ENCODE data around the gene SCN1B. TPM values are rescaled to one million over a fixed set of nuclear protein-coding genes. Genes with fewer than 3 reads are reported as not detected.

Gene SCN1B
- total and polyA plus RNA-seq, 10 of the 15 experiments (the other 5 are each of a cell fraction or from before 2014, with no cell fraction given), result 0.04 to 0.54 (median 0.11) TPM; not detected in 3

DNA sequence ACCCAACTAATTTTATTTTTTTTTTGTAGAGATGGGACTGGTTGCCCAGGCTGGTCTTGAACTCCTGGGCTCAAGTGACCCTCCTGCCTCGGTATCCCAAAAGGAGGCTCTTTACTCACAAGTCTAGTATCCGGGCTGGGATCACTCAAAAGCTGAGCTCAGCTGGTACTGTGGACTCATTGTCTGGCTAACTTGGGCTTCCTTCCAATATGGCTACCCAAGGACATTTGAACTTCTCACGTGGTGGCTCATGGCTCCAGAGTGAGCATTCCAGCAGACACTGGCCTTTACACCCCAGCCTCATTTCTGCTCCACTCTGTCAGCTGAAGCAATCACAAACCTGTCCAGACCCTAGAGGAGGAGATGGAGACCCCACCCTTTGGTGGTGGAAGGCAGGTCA, 40.2 kb downstream of the SCN1B start:
- no peaks in the 10 kb centered on the region for H3K79me2 ChIP-seq (ENCODE audit: control insufficient read depth, insufficient read depth, low read length)
- ChIA-PET POLR2A (no interaction called here), CTCF (interaction anchor here (0.7 to 3.0 kb wide), 9 partner anchors 15 to 75 kb away, joined by 3 to 26 read pairs (median 6); partner anchors contain the start of gene LGI4), SMC1A (ENCODE audit: uncharacterized antibody, unreplicated experiment) (interaction anchor here (0.6 to 2.7 kb wide), 5 partner anchors 11 to 65 kb away, joined by 3 to 17 read pairs (median 5); no protein-coding TSS in a partner anchor), RAD21 (ENCODE audit: unreplicated experiment) (interaction anchor here (0.8 to 1.5 kb wide), 4 partner anchors 15 to 65 kb away, joined by 3 to 4 read pairs (median 4); no protein-coding TSS in a partner anchor)
- H3K4me1 ChIP-seq (ENCODE audit: control insufficient read depth, insufficient read depth, low read length), result peaks cover 4% of the 10 kb centered on the region; the same call in 1 of the 2 replicates
- in situ Hi-C loops (cut with MboI) (no loop called here), intact Hi-C loops (cut with micrococcal nuclease; ENCODE audit: unreplicated experiment) (no loop called here)
- no peak for FAIRE-seq
- H2AFZ ChIP-seq (ENCODE audit: control insufficient read depth, low read depth, low read length), result no peak overlapping the region
- no peak for DNase-seq (ENCODE audit: low read depth, low spot score)
- no peaks in the 10 kb centered on the region; the same call in 2 of the 3 replicates for H3K9me3 ChIP-seq (replicated peaks; ENCODE audit: control insufficient read depth, insufficient read depth, low read length)
- H3K4me3 ChIP-seq, result no peak overlapping the region
- 0 out of 4 replicates have a peak, but pooled peaks cover 0 to 1% of the 10 kb centered on the region in 2 experiments for H3K27me3 ChIP-seq (replicated peaks in 1 of 2; ENCODE audit: control insufficient read depth in 2 of 2, insufficient read depth in 2 of 2, low read length in 1 of 2)
- BruUV-seq (replicated peaks), result no TSS peak
- no peak overlapping the region for H3K9ac ChIP-seq (ENCODE audit: control insufficient read depth, insufficient read depth, low read length)
- no peaks in the 10 kb centered on the region for H4K20me1 ChIP-seq (ENCODE audit: control insufficient read depth, insufficient read depth)
- 26% methylated on average over 3 of the region's 3 CpGs for WGBS (ENCODE audit: insufficient coverage, insufficient replicate concordance, low lambda C conversion rate, missing lambda C conversion rate)
- no peaks in the 10 kb centered on the region for H3K36me3 ChIP-seq (ENCODE audit: control insufficient read depth in 2 of 2, insufficient read depth in 2 of 2, low read length in 1 of 2)
- no peak for TF ChIP-seq SREBF1 (IDR thresholded peaks at IDR 0.05; ENCODE audit: low read length)
- peak; percentile 39; the same call in 1 of the 2 replicates for TF ChIP-seq YY1 (IDR thresholded peaks at IDR 0.05; ENCODE audit: low read depth, low read length)
- TF ChIP-seq MYC (IDR thresholded peaks at IDR 0.05; ENCODE audit: insufficient read depth, insufficient read length, insufficient replicate concordance, low read length, severe bottlenecking), result no peak
- no peak for ATAC-seq
- H3K27ac ChIP-seq (ENCODE audit: control insufficient read depth, insufficient read depth), result no peak overlapping the region
- H3K4me2 ChIP-seq (ENCODE audit: control insufficient read depth, insufficient read depth), result no peak overlapping the region

DNA sequence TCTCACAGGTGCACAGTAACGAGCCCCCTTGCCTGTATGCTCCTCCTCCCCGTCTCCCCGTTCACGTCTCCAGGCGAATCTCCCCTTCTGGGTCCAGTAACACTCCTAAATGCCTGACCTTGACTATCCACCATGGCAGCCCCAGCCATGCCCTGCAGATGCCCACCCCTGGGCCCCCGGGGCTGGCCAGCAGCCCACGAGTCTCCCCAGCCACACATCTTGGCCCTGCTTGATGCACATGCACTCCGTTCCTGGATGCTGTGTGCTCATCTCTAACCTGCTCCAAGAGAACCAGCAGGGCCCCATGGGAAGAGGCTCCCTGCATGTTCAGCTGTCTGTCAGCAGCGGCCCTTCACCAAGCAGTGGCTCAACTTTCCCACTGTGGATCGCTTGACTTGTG, 43.2 kb downstream of the SCN1B start:
- Histone ChIP-seq H3K79me2 (ENCODE audit: control insufficient read depth, insufficient read depth, low read length) (no peaks in the 10 kb centered on the region), H3K4me3 (no peak overlapping the region), H4K20me1 (ENCODE audit: control insufficient read depth, insufficient read depth) (no peaks in the 10 kb centered on the region), H3K4me1 (ENCODE audit: control insufficient read depth, insufficient read depth, low read length) (no peaks in the 10 kb centered on the region), H3K4me2 (ENCODE audit: control insufficient read depth, insufficient read depth) (no peak overlapping the region), H2AFZ (ENCODE audit: control insufficient read depth, low read depth, low read length) (no peak overlapping the region), H3K9me3 (replicated peaks; ENCODE audit: control insufficient read depth, insufficient read depth, low read length) (no peaks in the 10 kb centered on the region; the same call in 2 of the 3 replicates), H3K36me3 (ENCODE audit: control insufficient read depth in 2 of 2, insufficient read depth in 2 of 2, low read length in 1 of 2) (no peaks in the 10 kb centered on the region), H3K27ac (ENCODE audit: control insufficient read depth, insufficient read depth) (no peak overlapping the region), H3K27me3 (replicated peaks in 1 of 2; ENCODE audit: control insufficient read depth in 2 of 2, insufficient read depth in 2 of 2, low read length in 1 of 2) (peaks cover 0 to 1% of the 10 kb centered on the region in 2 experiments; a peak in 1 of 4 replicates), H3K9ac (ENCODE audit: control insufficient read depth, insufficient read depth, low read length) (no peak overlapping the region)
- no peak for DNase-seq (ENCODE audit: low read depth, low spot score)
- no peak for ATAC-seq
- no TSS peak for BruUV-seq (replicated peaks)
- WGBS (ENCODE audit: insufficient coverage, insufficient replicate concordance, low lambda C conversion rate, missing lambda C conversion rate), result 32% methylated on average over 10 of the region's 10 CpGs
- CTCF ChIA-PET, result no interaction called here
- SMC1A ChIA-PET (ENCODE audit: uncharacterized antibody, unreplicated experiment), result no interaction called here
- intact Hi-C loops (cut with micrococcal nuclease; ENCODE audit: unreplicated experiment) (no loop called here), in situ Hi-C loops (cut with MboI) (no loop called here)
- FAIRE-seq, result no peak
- POLR2A ChIA-PET, result no interaction called here
- RAD21 ChIA-PET (ENCODE audit: unreplicated experiment), result no interaction called here
- TF ChIP-seq TARDBP (IDR thresholded peaks at IDR 0.05; ENCODE audit: borderline replicate concordance) (no peak), SMAD1 (IDR thresholded peaks at IDR 0.05; ENCODE audit: low read depth, partially characterized antibody) (no peak), HDAC6 (IDR thresholded peaks at IDR 0.05; ENCODE audit: unreplicated experiment) (no peak), FOXK2 (IDR thresholded peaks at IDR 0.05) (no peak), GABPA (IDR thresholded peaks at IDR 0.05; ENCODE audit: low read depth) (no peak), NFIC (IDR thresholded peaks at IDR 0.05; ENCODE audit: low read depth, low read length) (no peak), YY1 (IDR thresholded peaks at IDR 0.05; ENCODE audit: low read depth, low read length) (no peak), POU2F2 (IDR thresholded peaks at IDR 0.05; ENCODE audit: borderline replicate concordance, low read depth, low read length) (no peak), GATAD2B (conservative IDR thresholded peaks at IDR 0.05; ENCODE audit: low read depth) (no peak)
- TF ChIP-seq, protein P1, sequence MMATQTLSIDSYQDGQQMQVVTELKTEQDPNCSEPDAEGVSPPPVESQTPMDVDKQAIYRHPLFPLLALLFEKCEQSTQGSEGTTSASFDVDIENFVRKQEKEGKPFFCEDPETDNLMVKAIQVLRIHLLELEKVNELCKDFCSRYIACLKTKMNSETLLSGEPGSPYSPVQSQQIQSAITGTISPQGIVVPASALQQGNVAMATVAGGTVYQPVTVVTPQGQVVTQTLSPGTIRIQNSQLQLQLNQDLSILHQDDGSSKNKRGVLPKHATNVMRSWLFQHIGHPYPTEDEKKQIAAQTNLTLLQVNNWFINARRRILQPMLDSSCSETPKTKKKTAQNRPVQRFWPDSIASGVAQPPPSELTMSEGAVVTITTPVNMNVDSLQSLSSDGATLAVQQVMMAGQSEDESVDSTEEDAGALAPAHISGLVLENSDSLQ (IDR thresholded peaks at IDR 0.05), result no peak
- TF ChIP-seq, protein P2, sequence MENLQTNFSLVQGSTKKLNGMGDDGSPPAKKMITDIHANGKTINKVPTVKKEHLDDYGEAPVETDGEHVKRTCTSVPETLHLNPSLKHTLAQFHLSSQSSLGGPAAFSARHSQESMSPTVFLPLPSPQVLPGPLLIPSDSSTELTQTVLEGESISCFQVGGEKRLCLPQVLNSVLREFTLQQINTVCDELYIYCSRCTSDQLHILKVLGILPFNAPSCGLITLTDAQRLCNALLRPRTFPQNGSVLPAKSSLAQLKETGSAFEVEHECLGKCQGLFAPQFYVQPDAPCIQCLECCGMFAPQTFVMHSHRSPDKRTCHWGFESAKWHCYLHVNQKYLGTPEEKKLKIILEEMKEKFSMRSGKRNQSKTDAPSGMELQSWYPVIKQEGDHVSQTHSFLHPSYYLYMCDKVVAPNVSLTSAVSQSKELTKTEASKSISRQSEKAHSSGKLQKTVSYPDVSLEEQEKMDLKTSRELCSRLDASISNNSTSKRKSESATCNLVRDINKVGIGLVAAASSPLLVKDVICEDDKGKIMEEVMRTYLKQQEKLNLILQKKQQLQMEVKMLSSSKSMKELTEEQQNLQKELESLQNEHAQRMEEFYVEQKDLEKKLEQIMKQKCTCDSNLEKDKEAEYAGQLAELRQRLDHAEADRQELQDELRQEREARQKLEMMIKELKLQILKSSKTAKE (IDR thresholded peaks at IDR 0.05; ENCODE audit: low read depth, poor library complexity, severe bottlenecking), result no peak
